ENCODE data around the gene DPP8.
"Not testable (repeated sequence)": the region's sequence is repeated elsewhere in the genome, so short reads cannot be mapped to it uniquely, and the experiment has no call there.

DPP8 gene

DNA sequence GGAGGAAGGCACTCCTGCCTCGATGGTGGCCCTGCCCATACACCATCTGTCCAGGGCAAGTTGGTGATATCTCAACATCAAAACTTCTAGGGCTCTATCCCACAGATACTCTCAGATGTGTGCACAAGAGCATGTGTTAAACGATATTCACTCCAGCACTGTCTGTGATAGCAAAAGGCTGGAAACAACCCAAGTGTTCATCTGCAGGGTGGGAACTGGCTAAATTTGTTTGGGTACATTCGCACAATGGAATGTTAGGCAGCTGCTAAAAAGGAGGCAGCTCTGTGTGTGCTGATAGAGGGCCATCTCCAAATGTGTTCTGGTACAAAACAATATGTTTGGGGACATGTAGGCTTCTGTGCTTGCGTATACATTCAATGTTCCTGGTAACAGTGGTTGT, 114.5 kb downstream of the DPP8 start:
- no peak for DNase-seq (ENCODE audit: low spot score)

DNA sequence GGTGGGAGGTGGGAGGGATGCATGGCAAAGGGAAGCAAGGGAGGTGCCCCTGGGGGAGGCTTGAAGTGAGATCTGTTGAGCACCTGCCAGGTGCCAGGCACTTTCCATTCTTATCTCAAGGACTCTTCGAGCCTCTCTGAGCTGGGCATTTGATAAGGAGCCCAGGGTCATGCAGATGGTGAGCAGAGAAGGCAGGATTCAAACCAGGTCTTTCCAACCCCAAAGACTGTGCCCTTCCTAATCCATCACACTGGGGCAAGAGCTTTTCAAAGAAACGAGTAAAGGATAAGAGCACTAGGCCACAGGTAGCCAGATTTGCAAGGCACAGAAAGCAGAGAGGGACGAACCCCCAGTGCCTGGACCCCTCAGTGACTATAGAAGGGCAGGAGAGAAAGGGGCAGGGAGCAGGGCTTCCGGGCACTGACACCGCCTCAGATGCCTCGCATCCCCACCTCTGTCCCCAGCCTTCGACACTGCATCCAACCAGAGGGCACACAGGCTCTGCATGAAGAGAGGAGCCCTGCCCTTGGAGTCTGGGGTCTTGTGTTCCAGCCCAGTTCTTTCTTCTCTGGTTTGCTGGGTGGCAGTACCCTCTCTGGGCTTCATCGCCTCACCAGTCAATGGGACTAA, 115.8 kb downstream of the DPP8 start:
- no peak for DNase-seq (ENCODE audit: low spot score)

DNA sequence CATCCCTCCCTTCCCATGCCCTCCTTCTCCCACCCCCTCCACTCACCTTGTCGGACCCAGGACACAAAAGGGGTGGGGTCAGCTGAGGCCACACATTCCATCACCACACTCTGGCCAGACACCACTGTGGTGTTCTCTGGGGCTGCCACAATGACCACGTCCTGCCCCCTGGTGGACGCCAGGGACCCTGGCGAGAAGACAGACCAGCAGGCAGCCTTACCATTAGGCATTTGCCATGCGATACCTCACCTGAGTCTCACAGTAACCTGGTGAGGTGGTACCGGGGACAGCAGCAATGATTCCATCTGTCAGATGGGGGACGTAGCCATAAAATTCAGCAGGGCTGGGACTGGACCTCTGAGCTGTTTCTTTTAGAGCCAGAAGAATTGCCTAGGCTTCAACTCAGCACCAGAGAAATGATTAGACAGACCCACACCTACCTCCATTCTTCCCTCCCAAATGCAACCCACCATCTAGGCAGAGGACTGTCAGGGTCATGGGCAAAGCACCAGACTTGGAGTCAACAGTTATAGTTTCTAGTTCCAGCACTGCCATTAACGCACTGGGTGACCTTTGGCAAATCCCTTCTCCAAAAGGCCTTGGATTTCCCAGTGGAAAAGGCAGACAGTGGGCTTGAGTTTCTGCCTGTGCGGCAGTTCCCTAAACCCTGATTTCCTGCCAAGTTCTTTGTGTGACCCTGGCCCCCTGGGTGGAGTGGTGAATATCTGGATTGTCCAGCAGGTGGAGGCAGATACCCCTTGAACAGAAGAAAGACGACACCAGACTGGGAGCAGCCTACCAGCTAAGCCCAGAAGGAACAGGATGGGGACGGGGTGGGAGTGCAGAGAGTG, 116.5 kb downstream of the DPP8 start:
- DNase-seq (ENCODE audit: low spot score), result peak; percentile 48

DNA sequence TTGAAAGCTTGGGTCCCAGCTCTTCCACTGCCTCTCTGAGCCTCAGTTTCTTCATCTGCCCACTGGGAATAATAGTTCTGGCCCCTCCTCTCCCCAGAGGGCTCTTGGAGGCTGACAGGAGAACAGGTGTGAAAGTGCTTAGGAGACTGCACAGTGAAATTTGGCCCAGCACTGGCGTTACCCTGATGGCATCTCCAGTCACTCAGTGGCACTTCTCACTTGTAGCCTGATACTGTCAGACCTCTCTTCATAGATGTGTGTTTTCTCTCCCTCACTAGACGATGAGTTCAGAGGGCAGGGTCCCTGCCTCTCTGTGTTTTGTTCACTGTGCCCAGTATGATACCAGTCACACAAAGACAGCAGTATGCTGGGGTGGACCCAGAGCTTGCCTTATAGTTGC, 117.5 kb downstream of the DPP8 start:
- no peak for DNase-seq (ENCODE audit: low spot score)

DNA sequence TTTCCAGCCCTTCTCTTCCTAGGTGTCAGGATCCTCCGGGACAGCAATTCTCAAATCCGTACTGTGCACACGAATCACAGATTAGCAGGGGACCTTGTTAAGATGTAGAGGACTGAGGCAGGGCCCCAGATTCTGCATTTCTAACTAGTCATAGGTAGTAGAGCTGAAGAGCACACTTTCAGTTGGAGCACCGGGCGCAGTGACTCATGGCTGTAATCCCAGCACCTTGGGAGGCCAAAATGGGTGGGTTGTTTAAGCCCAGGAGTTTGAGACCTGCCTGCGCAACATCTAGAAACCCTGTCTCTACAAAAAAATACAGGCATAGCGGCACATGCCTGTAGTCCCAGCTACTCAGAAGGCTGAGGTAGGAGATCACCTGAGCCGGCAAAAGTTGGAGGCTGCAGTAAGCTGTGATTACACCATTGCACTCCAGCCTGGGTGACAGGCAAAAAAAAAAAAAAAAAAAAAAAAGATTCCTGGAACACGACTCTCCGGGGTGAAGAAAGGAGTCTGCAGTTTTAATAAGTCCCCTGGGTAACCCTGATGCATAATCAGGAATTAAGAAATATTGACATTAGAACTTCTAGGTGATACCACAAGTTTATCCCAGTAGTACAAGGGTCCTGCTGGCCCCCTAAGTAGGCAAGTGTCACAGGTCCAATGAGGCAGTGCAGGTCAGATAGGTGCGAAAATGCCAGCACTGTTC, 118.3 kb downstream of the DPP8 start:
- no peak for DNase-seq (ENCODE audit: low spot score)

DNA sequence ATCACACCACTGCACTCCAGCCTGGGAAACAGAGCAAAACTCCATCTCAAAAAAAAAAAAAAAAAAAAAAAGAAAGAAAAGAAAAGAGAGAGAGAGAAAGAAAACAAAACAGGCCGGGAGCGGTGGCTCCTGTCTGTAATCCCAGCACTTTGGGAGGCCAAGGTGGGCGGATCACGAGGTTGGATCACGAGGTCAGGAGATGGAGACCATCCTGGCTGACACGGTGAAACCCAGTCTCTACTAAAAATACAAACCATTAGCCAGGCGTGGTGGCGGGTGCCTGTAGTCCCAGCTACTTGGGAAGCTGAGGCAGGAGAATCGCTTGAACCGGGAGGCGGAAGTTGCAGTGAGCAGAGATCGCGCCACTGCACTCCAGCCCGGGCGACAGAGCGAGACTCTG, 119.0 kb downstream of the DPP8 start:
- DNase-seq (ENCODE audit: low spot score), result not testable (repeated sequence)

DNA sequence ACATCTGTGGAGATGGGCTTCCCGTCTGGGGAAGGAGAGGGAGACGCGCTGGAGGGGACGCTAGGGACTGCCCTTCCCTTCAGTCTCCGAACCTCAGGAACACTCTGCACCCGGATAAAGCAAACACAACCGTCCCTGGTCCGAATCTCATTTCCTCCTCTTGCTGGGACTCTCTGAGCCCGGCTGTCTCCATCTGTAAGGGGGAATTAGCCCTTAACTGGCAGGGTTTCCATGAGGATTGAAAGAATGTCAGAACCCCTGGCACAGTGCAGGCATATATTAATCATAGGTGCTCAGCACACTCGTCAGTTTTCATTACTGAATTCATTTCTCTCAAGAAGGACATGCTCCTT, 120.5 kb downstream of the DPP8 start:
- no peak for DNase-seq (ENCODE audit: low spot score)

DNA sequence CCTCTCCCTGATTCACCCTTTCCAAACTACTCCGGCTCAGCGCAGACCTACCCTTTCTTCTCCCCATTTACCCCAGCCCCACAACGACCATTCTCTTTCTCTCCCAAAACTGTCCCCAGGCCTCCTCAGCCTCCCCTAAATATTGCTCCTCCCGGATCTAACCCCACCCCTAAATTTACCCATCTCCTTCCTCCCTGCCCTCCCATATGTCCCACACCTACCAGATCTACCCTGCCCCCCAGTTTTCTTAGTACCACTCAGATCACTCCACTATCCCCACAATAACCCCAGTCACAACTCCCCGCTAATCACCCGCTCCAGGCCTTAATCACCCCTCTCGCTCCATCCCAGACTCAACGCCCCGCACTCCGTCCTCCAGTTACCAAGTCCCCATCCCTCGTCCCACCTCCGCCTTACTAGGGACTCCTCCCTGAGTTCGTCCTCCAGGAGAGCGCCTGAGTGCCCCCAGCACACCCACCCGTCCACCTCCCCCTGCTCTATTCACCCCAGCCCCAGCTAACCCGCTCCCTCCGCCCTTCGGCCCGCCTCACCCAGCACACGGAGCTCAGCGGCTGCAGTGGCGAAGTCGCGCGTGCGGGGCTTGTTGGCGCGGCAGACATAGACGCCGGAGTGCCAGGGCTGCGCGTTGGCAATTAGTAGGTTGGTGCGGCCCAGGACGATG, 121.1 kb downstream of the DPP8 start:
- DNase-seq (ENCODE audit: low spot score), result no peak

DNA sequence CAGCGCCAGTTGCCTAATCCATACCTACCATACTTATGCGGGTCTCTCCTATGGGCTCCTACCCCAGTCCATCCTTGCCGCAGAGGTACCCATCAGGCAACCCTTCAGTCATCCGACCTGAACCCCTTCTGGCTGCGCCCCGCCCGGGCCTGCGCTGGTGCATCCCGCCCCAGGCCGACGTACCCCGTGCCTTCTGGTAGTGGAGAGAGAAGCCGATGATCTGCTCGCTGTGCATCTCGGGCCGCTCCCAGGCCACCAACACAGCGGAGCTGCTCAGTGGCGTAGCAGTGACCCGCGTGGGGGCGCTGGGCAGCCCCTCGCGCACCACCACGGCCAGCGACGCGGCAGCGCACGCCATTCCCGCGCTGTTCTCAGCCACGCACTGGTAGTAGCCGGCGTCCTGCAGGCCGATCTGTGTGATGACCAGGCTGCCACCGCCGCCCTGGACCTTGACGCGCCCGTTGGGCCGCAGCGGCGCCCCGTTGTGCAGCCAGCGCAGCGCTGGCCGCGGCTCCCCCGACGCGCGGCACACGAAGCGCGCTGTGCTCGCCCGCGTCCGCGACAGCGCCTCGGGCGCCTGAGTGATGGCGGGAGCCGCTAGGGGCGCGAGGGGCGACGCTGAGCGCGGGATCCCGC, 121.8 kb downstream of the DPP8 start:
- no peak for DNase-seq (ENCODE audit: low spot score)

DNA sequence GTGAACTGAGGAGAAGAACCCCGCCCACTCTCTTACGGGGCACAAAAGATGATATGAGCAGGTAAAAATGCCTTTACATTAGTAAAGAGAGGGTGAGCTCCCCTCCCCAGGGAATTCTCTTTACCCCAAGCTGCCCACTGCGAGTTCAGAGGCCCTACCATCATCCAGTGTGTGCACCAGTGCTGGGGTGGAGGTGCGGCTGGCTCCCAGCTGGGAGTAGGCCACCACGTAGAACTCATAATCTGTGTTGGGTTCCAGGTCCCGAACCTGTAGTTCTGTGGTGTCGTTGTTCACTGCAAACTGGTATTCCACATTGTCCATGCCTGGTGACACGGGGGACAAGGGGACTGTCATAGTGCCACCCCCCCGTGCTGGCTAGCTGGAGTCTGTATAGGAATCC, 122.6 kb downstream of the DPP8 start:
- no peak for DNase-seq (ENCODE audit: low spot score)

DNA sequence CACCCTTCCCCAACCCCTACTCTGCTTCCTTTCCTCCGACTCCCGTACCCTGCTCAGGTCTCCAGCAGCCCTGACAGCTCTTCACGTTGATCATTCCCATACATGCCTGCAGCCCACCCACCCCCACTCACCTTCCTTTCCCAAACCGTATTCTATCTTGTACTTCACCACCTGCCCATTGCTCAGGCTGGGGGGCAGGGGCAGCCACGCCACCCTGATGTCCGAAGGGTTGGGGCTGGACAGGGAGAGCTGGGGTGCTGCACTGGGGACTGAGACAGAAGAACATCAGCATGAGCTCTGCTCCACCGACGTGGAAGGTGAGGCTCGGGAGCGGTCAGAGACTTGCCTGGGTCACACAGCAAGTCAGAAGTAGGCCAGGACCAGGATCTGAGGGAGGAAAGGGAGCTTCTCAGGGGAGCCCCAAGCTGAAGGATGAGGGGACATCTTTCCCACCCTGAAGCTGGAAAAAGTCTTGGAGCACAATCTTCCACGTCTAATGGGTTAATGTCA, 123.2 kb downstream of the DPP8 start:
- DNase-seq (ENCODE audit: low spot score), result no peak

DNA sequence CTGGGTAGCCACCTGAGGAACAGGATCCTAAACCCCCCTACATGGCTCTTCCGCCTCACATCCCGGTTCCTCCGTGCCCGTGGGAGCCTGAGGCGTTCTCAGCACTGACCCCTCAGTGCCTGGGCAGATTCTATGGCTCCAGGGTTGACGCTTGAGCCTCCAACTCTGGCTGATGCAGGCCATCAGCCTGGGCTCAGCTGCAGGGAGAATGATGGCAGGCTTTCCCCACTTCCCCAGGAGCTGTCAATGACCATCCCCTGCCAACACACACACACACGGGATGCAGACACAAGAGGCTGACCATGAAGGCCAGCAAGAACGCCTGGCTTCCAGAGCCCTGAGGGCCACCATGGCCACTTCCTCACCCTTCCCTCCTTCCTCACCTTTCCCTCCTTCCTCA, 123.9 kb downstream of the DPP8 start:
- DNase-seq (ENCODE audit: low spot score), result no peak

DNA sequence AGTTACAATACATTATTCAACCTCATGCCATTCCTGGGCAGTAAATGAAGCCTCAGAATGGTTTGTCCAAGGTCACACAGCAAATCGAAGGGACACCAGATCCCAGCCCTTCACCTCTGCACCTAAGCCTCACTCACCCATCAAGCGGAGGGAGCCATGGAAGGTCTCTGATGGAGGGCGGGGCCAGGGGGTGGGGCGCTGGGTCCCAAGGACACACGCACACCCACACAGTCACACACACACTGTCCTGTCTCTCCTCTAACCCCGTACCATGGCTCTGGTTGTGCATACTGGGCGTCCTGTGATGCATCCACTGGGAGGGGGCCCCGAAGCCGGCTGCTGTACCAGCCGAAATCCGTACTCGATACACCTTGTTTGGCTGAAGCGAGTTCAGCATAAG, 124.4 kb downstream of the DPP8 start:
- DNase-seq (ENCODE audit: low spot score), result no peak

All from LoVo (cell line).